ENCODE data around the gene SECISBP2.

GRCh38 chr9:89387197-89387849, 69.0 kb downstream of the SECISBP2 start:
- no peak for TF ChIP-seq CTCF (IDR thresholded peaks at IDR 0.05)
- no peak for TF ChIP-seq EZH2 (IDR thresholded peaks at IDR 0.05; ENCODE audit: borderline replicate concordance, insufficient read depth, low read depth, low read length, poor library complexity, severe bottlenecking)
